ENCODE measurements around the gene MRPL1.

GRCh38 chr4:77881460-77882295, 19.0 kb downstream of the MRPL1 start:
- no peak for TF ChIP-seq CTCF (conservative IDR thresholded peaks at IDR 0.05; ENCODE audit: low read length)
- TF ChIP-seq EZH2phosphoT487 (IDR thresholded peaks at IDR 0.05; ENCODE audit: borderline replicate concordance), result no peak
